GM12865 (cell line): ENCODE data around the gene KLF1.
A peak's percentile ranks its signal among the peaks of the same experiment; 100 is the strongest.
"Not testable (repeated sequence)": the region's sequence is repeated elsewhere in the genome, so short reads cannot be mapped to it uniquely, and the experiment has no call there.

Source experiments
- DNase-seq: peaks from one replicate; pipeline ENCODE4 v3.0.0; 2010; ENCODE audit warnings: low read depth
- H3K4me3 ChIP-seq: 2 replicates; pipeline ENCODE4 v1.5.1; 2011; ENCODE audit warnings: mild to moderate bottlenecking, low read depth, low read length, control low read depth
- TF ChIP-seq, protein P1 (sequence below): IDR thresholded peaks from 2 replicates; pipeline ENCODE4 v1.5.1; 2011; ENCODE audit warnings: low read length, control low read depth, low read depth, inconsistent platforms; ENCODE audit not compliant: insufficient read depth; ENCODE audit errors: missing control alignments

Gene KLF1

DNA sequence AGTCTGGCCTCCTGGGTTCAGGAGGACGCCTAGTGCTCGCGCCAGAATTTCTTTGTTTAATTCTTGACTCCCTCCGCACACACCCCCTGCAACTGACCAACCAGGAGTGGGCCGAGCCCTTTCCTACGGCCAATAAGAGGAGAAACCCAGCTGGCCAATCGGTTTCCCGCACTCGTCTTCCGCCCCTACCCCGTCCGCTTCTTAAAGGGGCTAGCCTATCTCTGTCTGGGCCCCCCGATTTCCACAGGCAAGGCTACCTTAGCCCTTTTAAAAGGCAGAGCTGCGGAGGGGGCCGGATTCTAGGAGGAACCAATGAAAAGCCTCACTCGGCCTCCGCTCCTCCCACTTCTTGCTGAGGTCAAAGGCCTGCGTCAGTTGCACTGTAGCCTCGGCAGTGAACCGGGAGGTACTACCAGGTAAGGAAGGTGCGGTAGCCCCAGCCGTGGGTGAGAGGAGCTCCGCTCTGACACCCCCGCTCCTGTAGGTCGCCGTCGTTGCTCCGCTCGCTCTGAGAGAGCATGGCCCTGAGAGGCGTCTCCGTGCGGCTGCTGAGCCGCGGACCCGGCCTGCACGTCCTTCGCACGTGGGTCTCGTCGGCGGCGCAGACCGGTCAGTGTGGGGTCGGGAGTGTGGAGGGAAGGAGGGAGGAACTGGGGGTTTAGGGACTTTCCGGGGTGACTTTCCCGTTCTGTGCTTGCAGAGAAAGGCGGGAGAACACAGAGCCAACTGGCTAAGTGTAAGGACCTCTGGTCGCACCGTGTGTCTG lies 4.0 kb upstream of the KLF1 start, which contains the start of gene GCDH:
Gene GCDH (plus strand): TSS at position 374 of the 766 bp plus-strand sequence. CDS start 145 bp downstream, at position 519.
- TF ChIP-seq, protein P1, sequence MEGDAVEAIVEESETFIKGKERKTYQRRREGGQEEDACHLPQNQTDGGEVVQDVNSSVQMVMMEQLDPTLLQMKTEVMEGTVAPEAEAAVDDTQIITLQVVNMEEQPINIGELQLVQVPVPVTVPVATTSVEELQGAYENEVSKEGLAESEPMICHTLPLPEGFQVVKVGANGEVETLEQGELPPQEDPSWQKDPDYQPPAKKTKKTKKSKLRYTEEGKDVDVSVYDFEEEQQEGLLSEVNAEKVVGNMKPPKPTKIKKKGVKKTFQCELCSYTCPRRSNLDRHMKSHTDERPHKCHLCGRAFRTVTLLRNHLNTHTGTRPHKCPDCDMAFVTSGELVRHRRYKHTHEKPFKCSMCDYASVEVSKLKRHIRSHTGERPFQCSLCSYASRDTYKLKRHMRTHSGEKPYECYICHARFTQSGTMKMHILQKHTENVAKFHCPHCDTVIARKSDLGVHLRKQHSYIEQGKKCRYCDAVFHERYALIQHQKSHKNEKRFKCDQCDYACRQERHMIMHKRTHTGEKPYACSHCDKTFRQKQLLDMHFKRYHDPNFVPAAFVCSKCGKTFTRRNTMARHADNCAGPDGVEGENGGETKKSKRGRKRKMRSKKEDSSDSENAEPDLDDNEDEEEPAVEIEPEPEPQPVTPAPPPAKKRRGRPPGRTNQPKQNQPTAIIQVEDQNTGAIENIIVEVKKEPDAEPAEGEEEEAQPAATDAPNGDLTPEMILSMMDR = no peak
- peak; percentile 99 for DNase-seq
- H3K4me3 ChIP-seq = peak within 1 kb of the TSS; percentile 77

DNA sequence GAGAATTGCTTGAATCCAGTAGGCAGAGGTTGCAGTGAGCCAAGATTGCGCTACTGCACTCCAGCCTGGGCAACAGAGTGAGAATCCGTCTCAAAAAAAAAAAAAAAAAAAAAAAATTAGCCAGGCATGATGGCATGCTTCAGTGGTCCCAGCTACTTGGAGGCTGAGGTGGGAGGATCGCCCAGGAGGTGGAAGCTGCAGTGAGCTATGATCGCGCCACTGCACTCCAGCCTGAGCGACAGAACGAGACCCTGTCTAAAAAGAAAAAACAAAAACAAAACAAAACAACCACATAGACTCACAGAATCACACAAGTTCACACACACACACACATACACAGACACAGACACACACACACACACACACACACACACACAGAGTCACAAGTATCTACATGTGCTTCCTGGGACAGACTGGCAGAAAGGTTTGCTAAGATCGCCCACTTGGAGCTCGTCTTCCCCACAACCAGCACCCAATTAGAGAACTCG lies 3.3 kb upstream of the KLF1 start:
- H3K4me3 ChIP-seq = peak overlapping the region; percentile 50
- DNase-seq = not testable (repeated sequence)

DNA sequence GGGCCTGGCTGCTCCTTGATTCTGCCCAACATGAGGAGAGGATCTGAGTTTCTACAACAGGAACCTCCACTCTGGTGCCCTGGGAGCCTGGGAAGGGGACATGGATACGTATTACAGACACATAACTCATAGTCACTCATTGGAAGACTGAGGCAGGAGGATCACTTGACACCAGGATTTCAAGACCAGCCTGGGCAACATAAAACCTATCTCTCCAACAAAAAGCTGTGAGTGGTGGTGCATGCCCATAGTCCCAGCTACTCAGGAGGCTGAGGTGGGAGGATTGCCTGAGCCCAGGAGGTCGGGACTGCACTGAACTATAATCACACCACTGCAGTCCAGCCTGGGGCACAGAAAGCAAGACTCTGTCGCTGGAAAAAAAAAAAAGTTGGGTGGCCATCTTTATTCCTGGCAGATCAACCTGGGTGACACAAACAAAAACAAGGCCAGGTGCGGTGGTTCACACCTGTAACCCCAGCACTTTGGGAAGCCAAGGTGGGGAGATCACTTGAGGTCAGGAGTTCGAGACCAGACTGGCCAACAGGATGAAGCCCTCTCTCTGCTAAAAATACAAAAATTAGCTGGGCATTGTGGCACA lies 1.1 kb upstream of the KLF1 start:
- DNase-seq = no peak
- TF ChIP-seq, protein P1 = no peak
- no peak overlapping the region for H3K4me3 ChIP-seq

DNA sequence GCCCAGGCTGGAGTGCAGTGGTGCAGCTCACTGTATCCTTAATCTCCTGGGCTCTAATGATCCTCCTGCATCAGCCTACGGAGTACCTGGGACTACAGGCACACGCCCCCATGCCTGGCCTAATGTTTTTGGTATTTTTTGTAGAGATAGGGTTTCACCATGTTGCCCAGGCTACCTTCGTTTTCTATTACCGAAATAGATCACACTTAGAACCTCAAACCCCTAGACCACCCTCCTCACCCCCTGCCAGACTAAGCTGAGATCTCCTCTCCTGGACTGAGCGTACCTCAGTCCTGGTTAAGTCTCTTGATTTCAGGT lies 391 bp downstream of the KLF1 start:
- TF ChIP-seq, protein P1 = no peak
- no peak overlapping the region for H3K4me3 ChIP-seq
- no peak for DNase-seq

DNA sequence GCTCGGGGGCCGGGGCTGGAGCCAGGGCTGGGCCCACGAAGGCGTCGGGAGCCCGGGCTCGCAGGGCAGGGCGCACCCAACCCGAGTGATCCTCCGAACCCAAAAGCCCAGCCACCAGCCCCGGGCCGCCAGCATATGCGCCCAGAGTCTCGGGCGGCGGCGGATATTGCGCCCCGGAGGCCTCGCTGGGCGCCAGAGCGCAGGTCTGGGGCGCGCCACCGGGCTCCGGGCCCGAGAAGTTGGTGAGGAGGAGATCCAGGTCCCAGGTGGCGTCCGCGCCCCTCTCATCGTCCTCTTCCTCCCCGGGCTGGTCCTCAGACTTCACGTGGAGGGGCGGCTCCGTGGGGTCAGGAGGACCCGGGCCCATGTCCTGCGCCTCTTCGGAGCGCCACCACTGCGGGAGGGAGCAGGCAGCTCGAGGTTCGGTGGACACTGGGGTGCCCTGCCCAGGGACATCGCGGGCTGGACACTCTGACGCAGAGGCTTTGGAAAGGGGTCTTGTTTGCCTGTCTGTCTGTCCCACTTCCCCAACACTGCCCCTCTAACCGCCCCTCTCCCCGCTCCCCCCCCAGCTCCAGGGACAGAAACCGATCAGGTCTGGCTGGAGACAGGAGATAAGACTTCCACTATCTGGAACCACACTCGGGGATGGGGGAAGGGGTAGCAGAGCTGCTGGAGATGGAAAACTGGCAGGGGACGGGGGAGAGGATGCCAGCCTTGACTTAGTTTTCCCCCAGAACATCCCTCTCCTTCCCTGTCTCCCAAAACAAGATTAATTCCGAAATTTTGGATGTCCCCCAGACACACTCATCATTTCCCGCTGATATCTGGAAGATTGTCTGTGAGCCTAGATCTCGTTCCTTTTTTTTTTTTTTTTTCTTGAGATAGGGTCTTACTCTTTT lies 1.0 kb downstream of the KLF1 start:
- TF ChIP-seq, protein P1 = no peak
- DNase-seq = no peak
- no peak overlapping the region for H3K4me3 ChIP-seq

DNA sequence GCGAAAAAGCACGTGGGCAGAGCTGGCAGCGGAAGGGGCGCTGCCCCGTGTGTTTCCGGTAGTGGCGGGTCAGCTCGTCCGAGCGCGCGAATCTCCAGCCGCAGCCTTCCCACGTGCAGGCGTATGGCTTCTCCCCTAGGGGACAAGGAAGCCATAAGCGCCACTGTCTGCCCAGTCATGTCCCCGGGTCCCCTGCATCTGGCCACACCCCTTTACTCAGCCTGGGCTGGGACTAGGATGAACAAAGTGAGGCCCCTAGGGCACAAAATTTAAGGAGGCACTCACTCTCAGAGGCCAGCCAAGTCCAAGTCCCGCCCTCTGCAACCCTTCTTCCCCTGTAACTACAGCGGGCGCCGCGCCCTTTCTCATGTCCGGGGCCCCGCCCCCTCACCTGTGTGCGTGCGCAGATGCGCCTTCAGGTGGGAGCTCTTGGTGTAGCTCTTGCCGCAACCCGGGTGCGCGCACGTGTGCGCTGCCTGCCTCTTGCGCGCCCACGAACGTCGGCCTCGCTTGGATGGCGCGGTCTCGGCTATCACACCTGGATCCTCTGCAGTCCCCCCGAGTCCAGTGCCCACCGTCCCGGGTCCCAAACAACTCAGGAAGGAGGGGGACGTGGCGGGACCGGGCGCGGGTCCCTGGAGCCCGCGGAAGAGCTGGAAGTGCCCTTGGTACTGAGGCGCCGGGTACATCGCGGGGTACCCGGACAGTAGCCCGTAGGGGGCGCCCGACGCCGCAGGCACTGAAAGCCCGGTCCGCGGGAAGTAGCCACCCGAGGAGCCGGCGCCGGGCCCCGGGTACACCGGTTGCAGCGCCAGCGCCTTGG lies 1.9 kb downstream of the KLF1 start:
- DNase-seq = peak; percentile 89

More for the DNA sequence above, 1.9 kb downstream of the KLF1 start:
- TF ChIP-seq, protein P1 = peak; percentile 63
- peak overlapping the region; percentile 41 for H3K4me3 ChIP-seq
